HepG2 (cell line): Measurements from ENCODE around the gene FOXE3. TPM values are rescaled to one million over a fixed set of nuclear protein-coding genes. Genes with fewer than 3 reads are reported as not detected.

Experiments
- AGO2 ChIP-seq: fragments of 200-400 bp; formaldehyde crosslinking; optimal IDR thresholded peaks from 2 replicates; pipeline ENCODE3; 2017; ENCODE audit warnings: mild to moderate bottlenecking, low read depth, low read length, moderate library complexity
- ATF3 ChIP-seq: sonication (generic); formaldehyde crosslinking; IDR thresholded peaks from 2 replicates; pipeline ENCODE4 v1.4.0; 2020; ENCODE audit warnings: missing genetic modification reagents
- CBX5 ChIP-seq: sonication (generic); formaldehyde crosslinking; IDR thresholded peaks from 2 replicates; pipeline ENCODE4 v1.4.0; 2020; ENCODE audit warnings: missing genetic modification reagents, borderline replicate concordance
- CEBPB ChIP-seq: IDR thresholded peaks from 2 replicates; pipeline ENCODE4 v1.6.1; 2011; ENCODE audit warnings: low read depth, low read length, improper control_type of control experiment, borderline replicate concordance
- GABPA ChIP-seq, 2 experiments: IDR thresholded peaks; 2 replicates each; pipeline ENCODE4 v1.6.1; 2011 to 2016; ENCODE audit warnings: low read depth in 2 of 2, low read length in 1 of 2, missing biosample characterization in 1 of 2, missing genetic modification characterization in 1 of 2
- HNRNPK ChIP-seq: fragments of 200-400 bp; formaldehyde crosslinking; IDR thresholded peaks from 2 replicates; pipeline ENCODE4 v1.6.1; 2018; ENCODE audit warnings: low read length, low read depth, moderate library complexity, mild to moderate bottlenecking; ENCODE audit not compliant: poor library complexity, severe bottlenecking
- MTA1 ChIP-seq: sonication (generic); formaldehyde crosslinking; IDR thresholded peaks from 2 replicates; pipeline ENCODE4 v1.4.0; 2020; ENCODE audit warnings: missing genetic modification reagents, mild to moderate bottlenecking, borderline replicate concordance
- NPAS2 ChIP-seq: sonication (generic); formaldehyde crosslinking; IDR thresholded peaks from 2 replicates; pipeline ENCODE4 v1.8.0; 2022; ENCODE audit warnings: mild to moderate bottlenecking, missing genetic modification reagents, borderline replicate concordance
- PHF5A ChIP-seq: IDR thresholded peaks from one replicate; pipeline ENCODE4 v1.6.1; 2018; ENCODE audit warnings: low read depth, missing genetic modification reagents; ENCODE audit not compliant: unreplicated experiment
- SMAD9 ChIP-seq: sonication (generic); formaldehyde crosslinking; IDR thresholded peaks from 2 replicates; pipeline ENCODE4 v1.5.1; 2020; ENCODE audit warnings: mild to moderate bottlenecking, missing genetic modification reagents
- SYNCRIP ChIP-seq: fragments of 200-400 bp; formaldehyde crosslinking; IDR thresholded peaks from 2 replicates; pipeline ENCODE4 v1.6.1; 2018; ENCODE audit warnings: mild to moderate bottlenecking, low read depth, low read length; ENCODE audit not compliant: insufficient read depth
- TCF7L2 ChIP-seq: IDR thresholded peaks from 2 replicates; pipeline ENCODE4 v1.6.1; 2011; ENCODE audit warnings: mild to moderate bottlenecking, low read depth, low read length, moderate library complexity
- USF2 ChIP-seq, 2 experiments: sonication (generic) in 1 of 2; formaldehyde crosslinking in 1 of 2; IDR thresholded peaks; 2 replicates each; pipeline versions ENCODE4 v1.5.1 to v1.6.1; 2011 to 2020; ENCODE audit warnings: borderline replicate concordance in 1 of 2, low read depth in 1 of 2, low read length in 1 of 2, mild to moderate bottlenecking in 1 of 2, missing genetic modification reagents in 1 of 2, moderate library complexity in 1 of 2
- ZNF207 ChIP-seq: fragments of 450-650 bp; IDR thresholded peaks from 2 replicates; pipeline ENCODE4 v1.6.1; 2016; ENCODE audit warnings: antibody characterized with exemption, borderline replicate concordance
- ZNF251 ChIP-seq: sonication (generic); formaldehyde crosslinking; IDR thresholded peaks from 2 replicates; pipeline ENCODE4 v1.9.0; 2021; ENCODE audit warnings: mild to moderate bottlenecking, missing genetic modification reagents
- ZNF383 ChIP-seq: sonication (generic); formaldehyde crosslinking; IDR thresholded peaks from 2 replicates; pipeline ENCODE4 v1.4.0; 2020; ENCODE audit warnings: missing genetic modification reagents, mild to moderate bottlenecking, borderline replicate concordance
- ZSCAN31 ChIP-seq: sonication (generic); formaldehyde crosslinking; IDR thresholded peaks from 2 replicates; pipeline ENCODE4 v1.5.0; 2020; ENCODE audit warnings: low read depth, mild to moderate bottlenecking, missing genetic modification reagents
- polyA plus RNA-seq, 8 experiments: library from polyadenylated mRNA; depleted of rRNA in 3 of 8; stranded (reverse) in 7 of 8; unstranded in 1 of 8; fragments of >200 nt; fragmentation: Illumina TruSeq in 4 of 8; extraction: Trizol in 4 of 8; gene quantifications; 2 replicates each; pipeline versions ENCODE4 v1.2.1 to v1.2.3, GENCODE V29; 2011 to 2016; ENCODE audit warnings: low read depth in 4 of 8, missing spikeins in 1 of 8, mixed read lengths in 1 of 8; ENCODE audit not compliant: insufficient read depth in 1 of 8
- total RNA-seq, 5 experiments: library from RNA; depleted of rRNA; stranded (reverse); fragments of >200 nt; fragmentation: Illumina TruSeq; extraction: Trizol; gene quantifications; 2 replicates each; pipeline ENCODE4 v1.2.3, GENCODE V29; 2016; ENCODE audit warnings: low read depth in 1 of 5
- TF ChIP-seq, protein P1 (sequence below): sonication (generic); formaldehyde crosslinking; IDR thresholded peaks from 2 replicates; pipeline ENCODE4 v1.5.1; 2020; ENCODE audit warnings: mild to moderate bottlenecking, missing genetic modification reagents, borderline replicate concordance
- TF ChIP-seq, protein P2 (sequence below): sonication (generic); formaldehyde crosslinking; IDR thresholded peaks from 2 replicates; pipeline ENCODE4 v1.5.0; 2020; ENCODE audit warnings: missing genetic modification reagents
- TF ChIP-seq, protein P3 (sequence below): sonication (generic); formaldehyde crosslinking; IDR thresholded peaks from 2 replicates; pipeline ENCODE4 v1.4.0; 2020; ENCODE audit warnings: missing genetic modification reagents

Gene FOXE3
- total and polyA plus RNA-seq, 2 of the 13 experiments (the other 11 are each of a cell fraction or from before 2014, with no cell fraction given), result not detected

GRCh38 chr1:47436979-47437446, 20.9 kb downstream of the FOXE3 start (continued):
- TF ChIP-seq, protein P1, sequence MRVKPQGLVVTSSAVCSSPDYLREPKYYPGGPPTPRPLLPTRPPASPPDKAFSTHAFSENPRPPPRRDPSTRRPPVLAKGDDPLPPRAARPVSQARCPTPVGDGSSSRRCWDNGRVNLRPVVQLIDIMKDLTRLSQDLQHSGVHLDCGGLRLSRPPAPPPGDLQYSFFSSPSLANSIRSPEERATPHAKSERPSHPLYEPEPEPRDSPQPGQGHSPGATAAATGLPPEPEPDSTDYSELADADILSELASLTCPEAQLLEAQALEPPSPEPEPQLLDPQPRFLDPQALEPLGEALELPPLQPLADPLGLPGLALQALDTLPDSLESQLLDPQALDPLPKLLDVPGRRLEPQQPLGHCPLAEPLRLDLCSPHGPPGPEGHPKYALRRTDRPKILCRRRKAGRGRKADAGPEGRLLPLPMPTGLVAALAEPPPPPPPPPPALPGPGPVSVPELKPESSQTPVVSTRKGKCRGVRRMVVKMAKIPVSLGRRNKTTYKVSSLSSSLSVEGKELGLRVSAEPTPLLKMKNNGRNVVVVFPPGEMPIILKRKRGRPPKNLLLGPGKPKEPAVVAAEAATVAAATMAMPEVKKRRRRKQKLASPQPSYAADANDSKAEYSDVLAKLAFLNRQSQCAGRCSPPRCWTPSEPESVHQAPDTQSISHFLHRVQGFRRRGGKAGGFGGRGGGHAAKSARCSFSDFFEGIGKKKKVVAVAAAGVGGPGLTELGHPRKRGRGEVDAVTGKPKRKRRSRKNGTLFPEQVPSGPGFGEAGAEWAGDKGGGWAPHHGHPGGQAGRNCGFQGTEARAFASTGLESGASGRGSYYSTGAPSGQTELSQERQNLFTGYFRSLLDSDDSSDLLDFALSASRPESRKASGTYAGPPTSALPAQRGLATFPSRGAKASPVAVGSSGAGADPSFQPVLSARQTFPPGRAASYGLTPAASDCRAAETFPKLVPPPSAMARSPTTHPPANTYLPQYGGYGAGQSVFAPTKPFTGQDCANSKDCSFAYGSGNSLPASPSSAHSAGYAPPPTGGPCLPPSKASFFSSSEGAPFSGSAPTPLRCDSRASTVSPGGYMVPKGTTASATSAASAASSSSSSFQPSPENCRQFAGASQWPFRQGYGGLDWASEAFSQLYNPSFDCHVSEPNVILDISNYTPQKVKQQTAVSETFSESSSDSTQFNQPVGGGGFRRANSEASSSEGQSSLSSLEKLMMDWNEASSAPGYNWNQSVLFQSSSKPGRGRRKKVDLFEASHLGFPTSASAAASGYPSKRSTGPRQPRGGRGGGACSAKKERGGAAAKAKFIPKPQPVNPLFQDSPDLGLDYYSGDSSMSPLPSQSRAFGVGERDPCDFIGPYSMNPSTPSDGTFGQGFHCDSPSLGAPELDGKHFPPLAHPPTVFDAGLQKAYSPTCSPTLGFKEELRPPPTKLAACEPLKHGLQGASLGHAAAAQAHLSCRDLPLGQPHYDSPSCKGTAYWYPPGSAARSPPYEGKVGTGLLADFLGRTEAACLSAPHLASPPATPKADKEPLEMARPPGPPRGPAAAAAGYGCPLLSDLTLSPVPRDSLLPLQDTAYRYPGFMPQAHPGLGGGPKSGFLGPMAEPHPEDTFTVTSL (CRISPR knock-in tag), result no peak
- TF ChIP-seq ZNF251 (CRISPR knock-in tag) (0 out of 2 replicates have a peak, but pooled peaks have one; percentile 12), HNRNPK (no peak), ATF3 (no peak), ZNF207 (no peak), PHF5A (CRISPR knock-in tag) (no peak), ZSCAN31 (CRISPR knock-in tag) (no peak; the same call in 1 of the 2 replicates), CEBPB (no peak), ZNF383 (CRISPR knock-in tag) (peak; percentile 64; the same call in 1 of the 2 replicates), TCF7L2 (no peak), MTA1 (CRISPR knock-in tag) (peak; percentile 14; the same call in 1 of the 2 replicates), AGO2 (no peak), CBX5 (CRISPR knock-in tag) (no peak), GABPA (IDR thresholded peaks at IDR 0.05; ENCODE audit: low read depth, low read length) (no peak), GABPA (CRISPR knock-in tag; IDR thresholded peaks at IDR 0.05; ENCODE audit: low read depth) (no peak), USF2 (IDR thresholded peaks at IDR 0.05; ENCODE audit: low read depth, low read length) (no peak), USF2 (CRISPR knock-in tag; IDR thresholded peaks at IDR 0.05; ENCODE audit: borderline replicate concordance) (no peak), SMAD9 (CRISPR knock-in tag) (no peak), NPAS2 (no peak), SYNCRIP (no peak)
- TF ChIP-seq, protein P2, sequence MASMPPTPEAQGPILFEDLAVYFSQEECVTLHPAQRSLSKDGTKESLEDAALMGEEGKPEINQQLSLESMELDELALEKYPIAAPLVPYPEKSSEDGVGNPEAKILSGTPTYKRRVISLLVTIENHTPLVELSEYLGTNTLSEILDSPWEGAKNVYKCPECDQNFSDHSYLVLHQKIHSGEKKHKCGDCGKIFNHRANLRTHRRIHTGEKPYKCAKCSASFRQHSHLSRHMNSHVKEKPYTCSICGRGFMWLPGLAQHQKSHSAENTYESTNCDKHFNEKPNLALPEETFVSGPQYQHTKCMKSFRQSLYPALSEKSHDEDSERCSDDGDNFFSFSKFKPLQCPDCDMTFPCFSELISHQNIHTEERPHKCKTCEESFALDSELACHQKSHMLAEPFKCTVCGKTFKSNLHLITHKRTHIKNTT (CRISPR knock-in tag), result no peak
- TF ChIP-seq, protein P3, sequence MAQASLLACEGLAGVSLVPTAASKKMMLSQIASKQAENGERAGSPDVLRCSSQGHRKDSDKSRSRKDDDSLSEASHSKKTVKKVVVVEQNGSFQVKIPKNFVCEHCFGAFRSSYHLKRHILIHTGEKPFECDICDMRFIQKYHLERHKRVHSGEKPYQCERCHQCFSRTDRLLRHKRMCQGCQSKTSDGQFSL (CRISPR knock-in tag), result peak; percentile 79
